Sigmoid colon (tissue), 7 donors: ENCODE results near the gene FREY1. TPM values are rescaled to one million over a fixed set of nuclear protein-coding genes. Genes with fewer than 3 reads are reported as not detected.

Source experiments
- DNase-seq: peaks from one replicate; pipeline ENCODE4 v3.0.0-alpha.2; 2019
- H3K27ac ChIP-seq, 4 donors: fragments of 200-600 bp; sonication (generic); one replicate each; pipeline ENCODE4 v1.5.1; 2016 to 2019; ENCODE audit warnings: mild to moderate bottlenecking in 1 of 4
- H3K27me3 ChIP-seq, 3 donors: fragments of 200-600 bp; sonication (generic); one replicate each; pipeline ENCODE4 v1.5.1; 2019; ENCODE audit warnings: mild to moderate bottlenecking in 1 of 3
- H3K36me3 ChIP-seq, 4 donors: fragments of 200-600 bp; sonication (generic); one replicate each; pipeline ENCODE4 v1.5.1; 2016 to 2019
- H3K4me1 ChIP-seq, 4 donors: fragments of 200-600 bp; sonication (generic); one replicate each; pipeline ENCODE4 v1.5.1; 2017 to 2019
- H3K4me3 ChIP-seq, 4 donors: fragments of 200-600 bp; sonication (generic); one replicate each; pipeline ENCODE4 v1.5.1; 2017 to 2019; ENCODE audit warnings: mild to moderate bottlenecking in 2 of 4, moderate library complexity in 1 of 4
- H3K9me3 ChIP-seq, 4 donors: fragments of 200-600 bp in 3 of 4; sonication (generic) in 3 of 4; one replicate each; pipeline versions ENCODE4 v1.5.1 to v1.6.1; 2013 to 2019
- CTCF ChIP-seq, 4 experiments: fragments of 450-650 bp in 3 of 4; fragments of 200-600 bp in 1 of 4; IDR thresholded peaks; one replicate each; pipeline ENCODE4 v1.5.1; 2016 to 2019; ENCODE audit warnings: antibody characterized with exemption in 4 of 4, mild to moderate bottlenecking in 3 of 4, moderate library complexity in 2 of 4
- EP300 ChIP-seq, 4 donors: sonication (generic); formaldehyde crosslinking; IDR thresholded peaks; one replicate each; pipeline ENCODE4 v1.6.1; 2017; ENCODE audit warnings: antibody characterized with exemption in 4 of 4
- POLR2A ChIP-seq, 2 donors: fragments of 450-650 bp; IDR thresholded peaks; one replicate each; pipeline ENCODE4 v1.6.1; 2016; ENCODE audit warnings: antibody characterized with exemption in 2 of 2, mild to moderate bottlenecking in 2 of 2, moderate library complexity in 2 of 2
- POLR2AphosphoS5 ChIP-seq, 4 donors: sonication (generic); formaldehyde crosslinking; IDR thresholded peaks; one replicate each; pipeline ENCODE4 v1.6.1; 2017; ENCODE audit warnings: antibody characterized with exemption in 4 of 4
- WGBS, 2 donors: extraction: QIAGEN DNeasy Blood & Tissue Kit; methylation state at CpG; one replicate each; pipeline ENCODE4 v1.1.7; 2013; 5-methylcytosine and 5-hydroxymethylcytosine counted together
- intact Hi-C: fragments of 100-400 bp; cut with DNase I; formaldehyde crosslinking; loops from one replicate; pipeline ENCODE4 v1.15.1; 2023
- polyA plus RNA-seq, 3 donors: library from polyadenylated mRNA; stranded (reverse); fragments of 200-250 nt; gene quantifications; one replicate each; pipeline ENCODE4 v1.2.3, GENCODE V29; 2013
- total RNA-seq, 4 donors: library from RNA; depleted of rRNA; stranded (reverse); fragments of >200 nt; gene quantifications; one replicate each; pipeline ENCODE4 v1.1.0, GENCODE V29; 2016
- donor health status: healthy with polysubstance abuse.
- donor health status: Bipolar disorder and iron deficiency.
- donor health status: healthy.

FREY1 gene
- total and polyA plus RNA-seq, 7 donors, result 0.64 to 3.5 (median 2.2) TPM; not detected in 4

- Histone ChIP-seq H3K4me3 (no peak overlapping the region), H3K9me3 (no peaks in the 10 kb centered on the region), H3K36me3 (peaks cover 0 to 45% (median 29%) of the 10 kb centered on the region in 4 donors), H3K27me3 (peaks cover 0 to 3% (median 2%) of the 10 kb centered on the region in 3 donors), H3K27ac (peak overlapping the region in 3 of 4 donors; percentile 14 to 74 (median 70)), H3K4me1 (peaks cover 0 to 33% (median 31%) of the 10 kb centered on the region in 4 donors)
- 92 to 95% methylated on average over 15 of the region's 15 CpGs for WGBS, 2 donors
- DNase-seq, result peak; percentile 83
- TF ChIP-seq POLR2AphosphoS5 (IDR thresholded peaks at IDR 0.05) (peak; percentile 56 to 85 (median 73)), CTCF (IDR thresholded peaks at IDR 0.05) (no peak), EP300 (IDR thresholded peaks at IDR 0.05) (peak in 1 of 4 donors; percentile 18), POLR2A (IDR thresholded peaks at IDR 0.05) (no peak)
- intact Hi-C loops, result loop anchor here (2.0 kb wide), 1 partner anchor 20 kb away; no protein-coding TSS in a partner anchor
These were observed 26.1 kb downstream of the FREY1 start for GRCh38 chr11:45880772-45881570.

- Histone ChIP-seq H3K27ac (peak overlapping the region; percentile 5 to 74 (median 48)), H3K36me3 (peaks cover 0 to 54% (median 33%) of the 10 kb centered on the region in 4 donors), H3K4me1 (peaks cover 0 to 29% (median 27%) of the 10 kb centered on the region in 4 donors), H3K27me3 (no peaks in the 10 kb centered on the region), H3K4me3 (no peak overlapping the region), H3K9me3 (no peaks in the 10 kb centered on the region)
- intact Hi-C loops, result loop anchor here (2.0 kb wide), 1 partner anchor 19 kb away; no protein-coding TSS in a partner anchor
- 84 to 88% methylated on average over 7 of the region's 7 CpGs for WGBS, 2 donors
- DNase-seq, result no peak
- no peak for TF ChIP-seq POLR2A (IDR thresholded peaks at IDR 0.05)
- peak in 1 of 4 donors; percentile 39 for TF ChIP-seq EP300 (IDR thresholded peaks at IDR 0.05)
- TF ChIP-seq POLR2AphosphoS5 (IDR thresholded peaks at IDR 0.05), result peak in 3 of 4 donors; percentile 52 to 86 (median 79)
These were observed 27.0 kb downstream of the FREY1 start for GRCh38 chr11:45879803-45880686.

GRCh38 chr11:45877845-45878244 is 29.2 kb downstream of the FREY1 start:
- no peak for DNase-seq
- H3K4me1 ChIP-seq, result peaks cover 0 to 29% (median 27%) of the 10 kb centered on the region in 4 donors
- TF ChIP-seq EP300 (IDR thresholded peaks at IDR 0.05), result no peak
- no peak for TF ChIP-seq POLR2AphosphoS5 (IDR thresholded peaks at IDR 0.05)
- TF ChIP-seq CTCF (IDR thresholded peaks at IDR 0.05), result no peak
- TF ChIP-seq POLR2A (IDR thresholded peaks at IDR 0.05), result no peak
- intact Hi-C loops, result no loop called here
- H3K4me3 ChIP-seq, result no peak overlapping the region
- H3K27me3 ChIP-seq, result no peaks in the 10 kb centered on the region
- no peak overlapping the region for H3K27ac ChIP-seq
- peaks cover 7 to 75% (median 46%) of the 10 kb centered on the region in 4 donors for H3K36me3 ChIP-seq
- no peaks in the 10 kb centered on the region for H3K9me3 ChIP-seq
- 95 to 96% methylated on average over 3 of the region's 3 CpGs for WGBS, 2 donors

GRCh38 chr11:45877221-45877620 is 29.9 kb downstream of the FREY1 start:
- Histone ChIP-seq H3K9me3 (no peaks in the 10 kb centered on the region), H3K4me3 (no peak overlapping the region), H3K36me3 (peaks cover 12 to 81% (median 46%) of the 10 kb centered on the region in 4 donors), H3K27me3 (no peaks in the 10 kb centered on the region), H3K27ac (no peak overlapping the region), H3K4me1 (peaks cover 0 to 29% (median 27%) of the 10 kb centered on the region in 4 donors)
- no peak for DNase-seq
- intact Hi-C loops, result no loop called here
- TF ChIP-seq POLR2AphosphoS5 (IDR thresholded peaks at IDR 0.05) (no peak), POLR2A (IDR thresholded peaks at IDR 0.05) (no peak), EP300 (IDR thresholded peaks at IDR 0.05) (no peak), CTCF (IDR thresholded peaks at IDR 0.05) (no peak)
- 95% methylated on average over 8 of the region's 8 CpGs for WGBS, 2 donors
